ENCODE results near the gene CXCL17. TPM values are rescaled to one million over a fixed set of nuclear protein-coding genes. Genes with fewer than 3 reads are reported as not detected.
A peak's percentile ranks its signal among the peaks of the same experiment; 100 is the strongest.

The CXCL17 gene
- polyA plus RNA-seq, 1 experiment: not detected

DNA sequence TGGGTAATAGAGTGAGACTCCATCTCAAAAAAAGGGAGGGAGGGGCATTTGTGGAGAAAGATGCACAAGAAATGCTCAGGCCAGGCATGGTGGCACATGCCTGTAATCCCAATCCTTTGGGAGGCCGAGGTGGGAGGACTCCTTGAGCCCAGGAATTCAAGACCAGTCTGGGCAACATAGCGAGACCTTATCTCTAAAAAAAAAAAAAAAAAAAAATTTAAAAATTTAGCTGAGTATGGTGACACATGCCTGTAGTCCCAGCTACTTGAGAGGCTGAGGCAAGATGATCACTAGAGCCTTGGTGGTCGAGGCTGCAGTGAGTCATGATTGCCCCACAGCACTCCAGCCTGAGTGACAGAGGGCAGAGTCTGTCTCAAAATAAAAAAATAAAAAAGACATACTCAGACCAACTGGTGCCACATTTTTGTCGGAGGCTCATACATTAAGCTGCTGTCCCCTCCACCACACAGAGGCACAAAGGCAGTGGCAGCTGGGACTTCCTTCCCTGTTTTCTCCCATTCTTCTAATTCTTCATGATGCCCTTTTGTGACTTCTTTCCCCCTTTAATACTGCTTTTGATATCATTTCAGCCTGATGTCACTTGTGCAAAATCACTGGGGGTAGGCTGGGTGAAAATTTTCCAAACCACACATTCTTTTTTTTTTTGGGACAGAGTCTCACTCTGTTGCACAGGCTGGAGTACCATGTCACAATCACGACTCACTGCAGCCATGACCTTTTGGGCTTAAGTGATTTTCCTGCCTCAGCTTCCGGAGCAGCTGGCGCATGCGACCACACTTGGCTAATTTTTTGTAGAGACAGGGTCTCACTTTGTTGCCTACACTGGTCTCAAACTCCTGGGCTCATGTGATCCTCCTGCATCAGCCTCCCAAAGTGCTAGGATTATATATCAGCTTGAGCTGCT lies 26.8 kb upstream of the CXCL17 start:
- Histone ChIP-seq H3K4me3 (ENCODE audit: low read depth, low read length) (no peak overlapping the region), H3K27me3 (ENCODE audit: control insufficient read depth, insufficient read depth, low read length) (peaks cover 16% of the 10 kb centered on the region), H3K27ac (ENCODE audit: low read depth, low read length) (no peak overlapping the region), H3K9me3 (ENCODE audit: control insufficient read depth, insufficient read depth, low read length) (no peaks in the 10 kb centered on the region)
- DNase-seq (ENCODE audit: low read depth, low spot score): no peak
- TF ChIP-seq, protein P1, sequence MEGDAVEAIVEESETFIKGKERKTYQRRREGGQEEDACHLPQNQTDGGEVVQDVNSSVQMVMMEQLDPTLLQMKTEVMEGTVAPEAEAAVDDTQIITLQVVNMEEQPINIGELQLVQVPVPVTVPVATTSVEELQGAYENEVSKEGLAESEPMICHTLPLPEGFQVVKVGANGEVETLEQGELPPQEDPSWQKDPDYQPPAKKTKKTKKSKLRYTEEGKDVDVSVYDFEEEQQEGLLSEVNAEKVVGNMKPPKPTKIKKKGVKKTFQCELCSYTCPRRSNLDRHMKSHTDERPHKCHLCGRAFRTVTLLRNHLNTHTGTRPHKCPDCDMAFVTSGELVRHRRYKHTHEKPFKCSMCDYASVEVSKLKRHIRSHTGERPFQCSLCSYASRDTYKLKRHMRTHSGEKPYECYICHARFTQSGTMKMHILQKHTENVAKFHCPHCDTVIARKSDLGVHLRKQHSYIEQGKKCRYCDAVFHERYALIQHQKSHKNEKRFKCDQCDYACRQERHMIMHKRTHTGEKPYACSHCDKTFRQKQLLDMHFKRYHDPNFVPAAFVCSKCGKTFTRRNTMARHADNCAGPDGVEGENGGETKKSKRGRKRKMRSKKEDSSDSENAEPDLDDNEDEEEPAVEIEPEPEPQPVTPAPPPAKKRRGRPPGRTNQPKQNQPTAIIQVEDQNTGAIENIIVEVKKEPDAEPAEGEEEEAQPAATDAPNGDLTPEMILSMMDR (IDR thresholded peaks at IDR 0.05; ENCODE audit: low read depth, low read length): no peak
- ChIA-PET CTCF (interaction anchor here (1.0 to 1.6 kb wide), 5 partner anchors 29 to 97 kb away, joined by 3 to 5 read pairs (median 3); no protein-coding TSS in a partner anchor), POLR2A (no interaction called here)

DNA sequence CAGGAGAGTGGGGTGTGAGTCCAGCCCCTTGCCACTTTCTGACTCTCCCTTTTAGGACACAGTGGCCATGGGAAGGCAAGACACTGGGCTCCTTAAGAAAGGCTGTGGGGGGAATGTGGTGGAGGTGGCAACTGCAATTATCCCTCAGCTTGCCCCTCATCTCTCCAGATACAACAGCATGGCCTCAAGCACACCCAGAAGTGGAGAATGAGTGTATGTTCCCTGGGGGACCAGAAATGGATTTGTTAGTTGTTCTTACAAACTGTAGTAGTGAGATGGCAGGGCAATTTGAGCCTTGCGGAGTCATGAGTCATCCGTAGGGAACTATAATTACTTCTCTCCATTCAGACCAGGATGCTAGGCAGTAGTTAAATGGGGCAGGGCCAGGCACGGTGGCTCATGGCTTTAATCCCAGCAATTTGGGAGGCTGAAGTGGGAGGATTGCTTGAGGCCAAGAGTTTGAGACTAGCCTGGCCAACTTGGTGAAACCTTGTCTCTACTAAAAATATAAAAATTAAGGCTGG lies 25.6 kb upstream of the CXCL17 start:
- no peak overlapping the region for H3K4me3 ChIP-seq (ENCODE audit: low read depth, low read length)
- TF ChIP-seq, protein P1 (IDR thresholded peaks at IDR 0.05; ENCODE audit: low read depth, low read length): no peak
- H3K27me3 ChIP-seq (ENCODE audit: control insufficient read depth, insufficient read depth, low read length): peaks cover 16% of the 10 kb centered on the region
- no peaks in the 10 kb centered on the region for H3K9me3 ChIP-seq (ENCODE audit: control insufficient read depth, insufficient read depth, low read length)
- H3K27ac ChIP-seq (ENCODE audit: low read depth, low read length): no peak overlapping the region
- POLR2A ChIA-PET: no interaction called here
- DNase-seq (ENCODE audit: low read depth, low spot score): peak; percentile 2
- CTCF ChIA-PET: interaction anchor here (1.6 kb wide), 1 partner anchor 30 kb away, joined by 5 read pairs; no protein-coding TSS in a partner anchor

DNA sequence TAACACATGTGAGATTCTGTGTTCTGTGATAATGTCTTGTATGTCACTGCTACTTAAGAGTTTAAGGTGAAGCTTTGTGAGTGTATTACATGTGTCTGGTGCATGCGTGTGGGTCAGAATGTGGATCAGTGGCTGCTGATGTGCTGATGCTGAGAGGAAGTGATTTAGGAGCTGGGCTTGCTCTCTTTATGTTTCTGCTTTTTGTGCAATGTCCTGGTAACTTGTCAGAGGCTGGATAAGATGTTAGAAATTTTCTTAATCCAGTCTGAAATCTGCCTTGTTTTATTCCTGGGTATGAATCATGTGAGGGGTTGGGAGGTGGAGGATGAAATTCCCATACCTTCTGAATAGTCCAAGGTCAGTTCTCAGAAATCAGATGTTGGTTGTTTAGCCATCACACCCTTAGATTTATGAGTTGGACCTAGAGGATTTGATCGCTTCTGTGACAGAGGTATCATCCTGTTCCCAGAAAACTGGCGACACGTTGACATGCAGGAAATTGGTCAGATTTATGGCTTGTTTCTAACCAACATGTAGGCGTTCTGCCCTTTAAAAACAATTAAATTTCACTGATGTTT lies 24.5 kb upstream of the CXCL17 start:
- ChIA-PET POLR2A (no interaction called here), CTCF (interaction anchor here (1.3 to 2.0 kb wide), 3 partner anchors 16 to 29 kb away, joined by 4 to 9 read pairs (median 7); no protein-coding TSS in a partner anchor)
- no peak for DNase-seq (ENCODE audit: low read depth, low spot score)
- TF ChIP-seq, protein P1 (IDR thresholded peaks at IDR 0.05; ENCODE audit: low read depth, low read length): no peak
- Histone ChIP-seq H3K4me3 (ENCODE audit: low read depth, low read length) (no peak overlapping the region), H3K27me3 (ENCODE audit: control insufficient read depth, insufficient read depth, low read length) (peaks cover 14% of the 10 kb centered on the region), H3K27ac (ENCODE audit: low read depth, low read length) (no peak overlapping the region), H3K9me3 (ENCODE audit: control insufficient read depth, insufficient read depth, low read length) (no peaks in the 10 kb centered on the region)

DNA sequence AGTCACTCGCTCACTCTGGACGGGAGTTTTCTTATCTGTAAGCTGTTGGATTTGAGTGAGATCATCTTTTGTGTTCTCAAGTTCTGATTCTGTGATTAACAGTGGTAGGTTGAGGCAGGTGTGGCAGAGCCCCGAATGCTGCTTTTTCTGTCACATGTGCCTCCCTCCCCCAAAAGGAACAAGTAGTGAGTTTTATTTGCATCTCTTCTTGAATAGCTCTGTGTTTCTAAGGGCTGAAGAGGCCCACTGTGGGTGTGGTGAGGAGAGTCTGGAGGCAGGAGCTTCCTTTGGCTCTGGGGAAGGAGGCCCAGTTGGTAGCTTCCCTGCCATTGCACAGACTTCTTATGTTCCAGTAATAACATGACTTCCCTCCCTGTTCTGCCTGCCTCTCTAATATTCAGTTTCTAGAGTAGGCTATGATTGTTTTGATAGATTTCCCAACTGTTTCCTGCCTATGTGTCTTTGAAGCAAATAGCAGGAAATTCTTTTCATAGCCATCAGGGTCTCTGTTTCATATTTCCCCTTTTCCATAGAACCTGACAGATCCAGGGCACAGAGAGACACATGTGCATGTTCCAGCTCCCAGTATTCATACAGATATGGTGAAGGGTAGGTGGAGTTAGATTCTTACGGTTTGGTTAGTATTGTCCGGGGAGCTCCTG lies 23.9 kb upstream of the CXCL17 start:
- CTCF ChIA-PET: interaction anchor here (1.3 to 2.0 kb wide), 4 partner anchors 16 to 63 kb away, joined by 4 to 9 read pairs (median 8); no protein-coding TSS in a partner anchor
- peak overlapping the region; percentile 31 for H3K27ac ChIP-seq (ENCODE audit: low read depth, low read length)
- TF ChIP-seq, protein P1 (IDR thresholded peaks at IDR 0.05; ENCODE audit: low read depth, low read length): no peak
- POLR2A ChIA-PET: no interaction called here
- no peak for DNase-seq (ENCODE audit: low read depth, low spot score)
- H3K27me3 ChIP-seq (ENCODE audit: control insufficient read depth, insufficient read depth, low read length): peaks cover 10% of the 10 kb centered on the region
- H3K9me3 ChIP-seq (ENCODE audit: control insufficient read depth, insufficient read depth, low read length): no peaks in the 10 kb centered on the region
- no peak overlapping the region for H3K4me3 ChIP-seq (ENCODE audit: low read depth, low read length)

All from AG04450 (cell line).